HFFc6 (cell line): ENCODE results near the gene INO80B. TPM values are rescaled to one million over a fixed set of nuclear protein-coding genes. Genes with fewer than 3 reads are reported as not detected.

Experiments used
- DNase-seq: peaks from one replicate; pipeline ENCODE4 v3.0.0-alpha.2; 2018
- H3K27ac Mint-ChIP-seq: 2 replicates; pipeline ENCODE4 v1.8.0; 2020; ENCODE audit warnings: mild to moderate bottlenecking, mixed read lengths
- H3K27me3 Mint-ChIP-seq: 2 replicates; pipeline ENCODE4 v1.8.0; 2021; ENCODE audit warnings: mild to moderate bottlenecking, moderate library complexity, mixed read lengths; ENCODE audit not compliant: insufficient read depth
- H3K36me3 Mint-ChIP-seq: 2 replicates; pipeline ENCODE4 v1.8.0; 2021; ENCODE audit warnings: low read depth, mixed read lengths
- H3K4me1 Mint-ChIP-seq: 2 replicates; pipeline ENCODE4 v1.8.0; 2020; ENCODE audit warnings: low read depth, mixed read lengths
- H3K4me3 Mint-ChIP-seq: 2 replicates; pipeline ENCODE4 v1.8.0; 2020; ENCODE audit warnings: mild to moderate bottlenecking, moderate library complexity, mixed read lengths
- H3K9me3 Mint-ChIP-seq: 2 replicates; pipeline ENCODE4 v1.8.0; 2020; ENCODE audit warnings: mild to moderate bottlenecking, mixed read lengths
- total RNA-seq, 6 experiments: library from RNA; stranded (reverse); fragmentation: NEBNext Ultra II Directional; extraction: Animal tissue kit (Norgen Biotek cat#: 25700); gene quantifications; 2 replicates in 1 of 6; 3 replicates in 5 of 6; pipeline ENCODE4 v1.2.3, GENCODE V29; 2021
- TF ChIP-seq, protein P1 (sequence below): fragments of 200-600 bp; sonication (generic); IDR thresholded peaks from 2 replicates; pipeline ENCODE4 v1.5.0; 2021; ENCODE audit warnings: antibody characterized with exemption, mild to moderate bottlenecking

The INO80B gene
- total RNA-seq, 6 experiments from 2014 or later: 18.4 to 26.9 (median 21.4) TPM

DNA sequence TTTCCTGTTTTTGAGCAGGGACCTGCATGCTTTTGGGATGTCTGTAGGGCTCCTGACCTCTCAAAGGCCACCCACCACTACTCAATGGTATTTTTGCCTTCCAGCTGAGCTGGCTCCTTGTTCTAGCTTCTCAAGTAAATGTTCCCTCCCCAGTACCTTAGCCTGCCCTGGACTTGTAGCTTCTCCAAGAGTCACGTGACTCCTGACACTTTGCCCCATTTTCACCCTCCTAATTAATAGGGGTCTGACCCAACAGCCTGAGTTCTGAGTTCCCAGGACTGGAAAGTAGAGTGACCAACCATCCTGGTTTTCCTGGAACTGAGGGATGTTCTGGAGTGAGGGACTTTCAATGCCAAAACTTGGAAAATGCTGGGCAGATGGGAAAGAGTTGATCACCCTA, 40.6 kb downstream of the INO80B start:
- DNase-seq: no peak
- no peak overlapping the region for H3K4me3 Mint-ChIP-seq
- H3K9me3 Mint-ChIP-seq: no peaks in the 10 kb centered on the region
- H3K36me3 Mint-ChIP-seq: peaks cover 30% of the 10 kb centered on the region
- TF ChIP-seq, protein P1, sequence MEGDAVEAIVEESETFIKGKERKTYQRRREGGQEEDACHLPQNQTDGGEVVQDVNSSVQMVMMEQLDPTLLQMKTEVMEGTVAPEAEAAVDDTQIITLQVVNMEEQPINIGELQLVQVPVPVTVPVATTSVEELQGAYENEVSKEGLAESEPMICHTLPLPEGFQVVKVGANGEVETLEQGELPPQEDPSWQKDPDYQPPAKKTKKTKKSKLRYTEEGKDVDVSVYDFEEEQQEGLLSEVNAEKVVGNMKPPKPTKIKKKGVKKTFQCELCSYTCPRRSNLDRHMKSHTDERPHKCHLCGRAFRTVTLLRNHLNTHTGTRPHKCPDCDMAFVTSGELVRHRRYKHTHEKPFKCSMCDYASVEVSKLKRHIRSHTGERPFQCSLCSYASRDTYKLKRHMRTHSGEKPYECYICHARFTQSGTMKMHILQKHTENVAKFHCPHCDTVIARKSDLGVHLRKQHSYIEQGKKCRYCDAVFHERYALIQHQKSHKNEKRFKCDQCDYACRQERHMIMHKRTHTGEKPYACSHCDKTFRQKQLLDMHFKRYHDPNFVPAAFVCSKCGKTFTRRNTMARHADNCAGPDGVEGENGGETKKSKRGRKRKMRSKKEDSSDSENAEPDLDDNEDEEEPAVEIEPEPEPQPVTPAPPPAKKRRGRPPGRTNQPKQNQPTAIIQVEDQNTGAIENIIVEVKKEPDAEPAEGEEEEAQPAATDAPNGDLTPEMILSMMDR: no peak
- peaks cover 27% of the 10 kb centered on the region for H3K4me1 Mint-ChIP-seq
- peaks cover 11% of the 10 kb centered on the region for H3K27me3 Mint-ChIP-seq
- no peak overlapping the region for H3K27ac Mint-ChIP-seq

- Mint-ChIP-seq H3K9me3 (no peaks in the 10 kb centered on the region), H3K36me3 (peaks cover 16% of the 10 kb centered on the region), H3K4me1 (peaks cover 27% of the 10 kb centered on the region), H3K27ac (no peak overlapping the region), H3K4me3 (no peak overlapping the region), H3K27me3 (peaks cover 17% of the 10 kb centered on the region)
- no peak for DNase-seq
- TF ChIP-seq, protein P1: no peak
Measured at GRCh38 chr2:74496997-74497776, 42.3 kb downstream of the INO80B start.

GRCh38 chr2:74497777-74498499, 43.1 kb downstream of the INO80B start:
- Mint-ChIP-seq H3K27me3 (peaks cover 17% of the 10 kb centered on the region), H3K36me3 (peaks cover 13% of the 10 kb centered on the region), H3K27ac (no peak overlapping the region), H3K4me1 (peaks cover 31% of the 10 kb centered on the region), H3K9me3 (no peaks in the 10 kb centered on the region), H3K4me3 (peak overlapping the region; percentile 88)
- no peak for DNase-seq
- TF ChIP-seq, protein P1: no peak

- Mint-ChIP-seq H3K4me1 (peaks cover 30% of the 10 kb centered on the region), H3K27me3 (peaks cover 19% of the 10 kb centered on the region), H3K36me3 (peaks cover 8% of the 10 kb centered on the region), H3K27ac (0 out of 2 replicates have a peak overlapping the region, but pooled peaks have one; percentile 37), H3K4me3 (peak overlapping the region; percentile 88), H3K9me3 (no peaks in the 10 kb centered on the region)
- DNase-seq: no peak
- TF ChIP-seq, protein P1: no peak
Measured at GRCh38 chr2:74498500-74499266, 43.8 kb downstream of the INO80B start.

DNA sequence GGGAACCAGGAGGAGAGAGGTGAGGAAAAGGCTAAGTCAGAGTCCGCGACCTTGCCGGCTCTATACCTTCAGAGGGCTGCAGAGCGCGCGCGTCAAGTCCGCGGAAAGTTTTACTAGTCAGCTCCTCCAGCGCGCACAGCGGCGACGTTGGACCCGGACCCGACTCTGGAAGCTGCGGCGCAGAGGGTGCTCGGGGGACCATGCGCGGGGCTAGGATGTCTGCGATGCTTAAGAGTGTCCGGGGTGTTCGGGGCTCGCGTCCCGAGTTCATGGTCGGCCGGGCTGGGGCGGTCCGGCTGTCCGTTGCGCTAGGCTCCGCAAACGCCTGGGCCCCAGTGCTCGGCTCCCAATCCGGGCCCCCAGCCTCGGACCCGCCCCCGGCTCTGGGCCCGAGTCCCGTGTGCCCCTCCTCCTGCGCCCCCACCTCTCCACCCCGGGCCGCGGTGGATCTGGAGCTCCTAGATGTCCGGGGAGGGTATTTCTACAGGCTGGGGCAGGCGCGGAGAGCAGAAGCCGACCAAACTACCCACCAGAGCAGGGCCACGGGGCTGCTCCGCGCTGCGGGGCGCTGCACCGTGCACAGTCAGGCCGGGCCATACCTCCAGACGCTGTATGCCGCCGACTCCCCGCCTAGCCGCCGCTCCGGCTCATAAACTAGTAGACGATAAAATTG, 44.5 kb downstream of the INO80B start, which contains the start of gene LBX2:
LBX2 (minus strand) TSS at position 337 of the 673 bp plus-strand sequence; CDS start at position 271, 66 bp downstream.
- Mint-ChIP-seq H3K9me3 (no peaks in the 10 kb centered on the region), H3K27me3 (peaks cover 19% of the 10 kb centered on the region), H3K36me3 (peaks cover 6% of the 10 kb centered on the region), H3K4me3 (peak within 1 kb of the TSS; percentile 88), H3K4me1 (peaks cover 31% of the 10 kb centered on the region), H3K27ac (0 out of 2 replicates have a peak within 1 kb of the TSS, but pooled peaks have one; percentile 37)
- no peak for DNase-seq
- TF ChIP-seq, protein P1: no peak
